HepG2 (cell line): ENCODE measurements around the gene PLK2. TPM values are rescaled to one million over a fixed set of nuclear protein-coding genes. Genes with fewer than 3 reads are reported as not detected.

Experiments used
- AHR ChIP-seq: IDR thresholded peaks from 2 replicates; pipeline ENCODE4 v1.6.1; 2018; ENCODE audit warnings: missing genetic modification reagents, missing compliant biosample characterization
- ATF7 ChIP-seq, 2 experiments: fragments of 450-650 bp in 1 of 2; sonication (generic) in 1 of 2; formaldehyde crosslinking in 1 of 2; IDR thresholded peaks; 2 replicates each; pipeline versions ENCODE4 v1.4.0 to v1.6.1; 2016 to 2020; ENCODE audit warnings: antibody characterized with exemption in 1 of 2, mild to moderate bottlenecking in 1 of 2, missing genetic modification reagents in 1 of 2
- BHLHE40 ChIP-seq: IDR thresholded peaks from 2 replicates; pipeline ENCODE4 v1.6.1; 2011; ENCODE audit warnings: low read length, improper control_type of control experiment
- KDM6A ChIP-seq: IDR thresholded peaks from 2 replicates; pipeline ENCODE4 v1.6.1; 2016; ENCODE audit warnings: low read depth
- KMT2A ChIP-seq: sonication (generic); formaldehyde crosslinking; IDR thresholded peaks from 2 replicates; pipeline ENCODE4 v1.4.0; 2020; ENCODE audit warnings: missing genetic modification reagents
- MIER3 ChIP-seq: IDR thresholded peaks from 2 replicates; pipeline ENCODE4 v1.6.1; 2016; ENCODE audit warnings: missing compliant biosample characterization, borderline replicate concordance
- NFRKB ChIP-seq: fragments of 450-650 bp; IDR thresholded peaks from 2 replicates; pipeline ENCODE4 v1.6.1; 2017
- PHF5A ChIP-seq: IDR thresholded peaks from one replicate; pipeline ENCODE4 v1.6.1; 2018; ENCODE audit warnings: low read depth, missing genetic modification reagents; ENCODE audit not compliant: unreplicated experiment
- PLRG1 ChIP-seq: fragments of 450-650 bp; conservative IDR thresholded peaks from 2 replicates; pipeline ENCODE4 v1.6.1; 2016
- RCOR2 ChIP-seq: IDR thresholded peaks from 2 replicates; pipeline ENCODE4 v1.6.1; 2016; ENCODE audit warnings: missing biosample characterization, missing genetic modification reagents
- RFX3 ChIP-seq: IDR thresholded peaks from 2 replicates; pipeline ENCODE4 v1.6.1; 2016; ENCODE audit warnings: missing biosample characterization, missing genetic modification reagents
- RXRB ChIP-seq: IDR thresholded peaks from 2 replicates; pipeline ENCODE4 v1.6.1; 2016; ENCODE audit warnings: borderline replicate concordance, missing genetic modification reagents, missing compliant biosample characterization
- SIN3A ChIP-seq: IDR thresholded peaks from 2 replicates; pipeline ENCODE4 v1.6.1; 2011; ENCODE audit warnings: low read depth, mild to moderate bottlenecking, control low read depth, low read length, borderline replicate concordance
- SMAD9 ChIP-seq: sonication (generic); formaldehyde crosslinking; IDR thresholded peaks from 2 replicates; pipeline ENCODE4 v1.5.1; 2020; ENCODE audit warnings: mild to moderate bottlenecking, missing genetic modification reagents
- ZFP36L2 ChIP-seq: sonication (generic); formaldehyde crosslinking; IDR thresholded peaks from 2 replicates; pipeline ENCODE4 v1.4.0; 2020; ENCODE audit warnings: missing genetic modification reagents
- ZNF180 ChIP-seq: sonication (generic); formaldehyde crosslinking; IDR thresholded peaks from 2 replicates; pipeline ENCODE4 v1.4.0; 2020; ENCODE audit warnings: low read depth, missing genetic modification reagents, borderline replicate concordance
- ZNF224 ChIP-seq: sonication (generic); formaldehyde crosslinking; IDR thresholded peaks from 2 replicates; pipeline ENCODE4 v1.5.0; 2020; ENCODE audit warnings: mild to moderate bottlenecking, missing genetic modification reagents
- ZNF251 ChIP-seq: sonication (generic); formaldehyde crosslinking; IDR thresholded peaks from 2 replicates; pipeline ENCODE4 v1.9.0; 2021; ENCODE audit warnings: mild to moderate bottlenecking, missing genetic modification reagents
- ZNF256 ChIP-seq: sonication (generic); formaldehyde crosslinking; conservative IDR thresholded peaks from 2 replicates; pipeline ENCODE4 v1.4.0; 2020; ENCODE audit warnings: missing genetic modification reagents
- ZNF264 ChIP-seq: sonication (generic); formaldehyde crosslinking; IDR thresholded peaks from 2 replicates; pipeline ENCODE4 v1.4.0; 2020; ENCODE audit warnings: missing genetic modification reagents
- ZNF367 ChIP-seq: sonication (generic); formaldehyde crosslinking; IDR thresholded peaks from 2 replicates; pipeline ENCODE4 v1.4.0; 2020; ENCODE audit warnings: missing genetic modification reagents, borderline replicate concordance
- polyA plus RNA-seq, 8 experiments: library from polyadenylated mRNA; depleted of rRNA in 3 of 8; stranded (reverse) in 7 of 8; unstranded in 1 of 8; fragments of >200 nt; fragmentation: Illumina TruSeq in 4 of 8; extraction: Trizol in 4 of 8; gene quantifications; 2 replicates each; pipeline versions ENCODE4 v1.2.1 to v1.2.3, GENCODE V29; 2011 to 2016; ENCODE audit warnings: low read depth in 4 of 8, missing spikeins in 1 of 8, mixed read lengths in 1 of 8; ENCODE audit not compliant: insufficient read depth in 1 of 8
- total RNA-seq, 5 experiments: library from RNA; depleted of rRNA; stranded (reverse); fragments of >200 nt; fragmentation: Illumina TruSeq; extraction: Trizol; gene quantifications; 2 replicates each; pipeline ENCODE4 v1.2.3, GENCODE V29; 2016; ENCODE audit warnings: low read depth in 1 of 5
- TF ChIP-seq, protein P1 (sequence below): sonication (generic); formaldehyde crosslinking; IDR thresholded peaks from 2 replicates; pipeline ENCODE4 v1.4.0; 2020; ENCODE audit warnings: missing genetic modification reagents; ENCODE audit errors: not compliant biosample characterization
- TF ChIP-seq, protein P2 (sequence below): sonication (generic); formaldehyde crosslinking; IDR thresholded peaks from 2 replicates; pipeline ENCODE4 v1.8.1; 2023; ENCODE audit warnings: missing genetic modification reagents, mild to moderate bottlenecking, borderline replicate concordance
- TF ChIP-seq, protein P3 (sequence below): sonication (generic); formaldehyde crosslinking; IDR thresholded peaks from 2 replicates; pipeline ENCODE4 v1.8.1; 2022; ENCODE audit warnings: low read depth, mild to moderate bottlenecking, missing genetic modification reagents
- TF ChIP-seq, protein P4 (sequence below): IDR thresholded peaks from 2 replicates; pipeline ENCODE4 v1.6.1; 2016; ENCODE audit warnings: control low read depth
- TF ChIP-seq, protein P5 (sequence below): sonication (generic); formaldehyde crosslinking; IDR thresholded peaks from 2 replicates; pipeline ENCODE4 v1.4.0; 2020; ENCODE audit warnings: missing genetic modification reagents

PLK2 gene
- total and polyA plus RNA-seq, 2 of the 13 experiments (the other 11 are each of a cell fraction or from before 2014, with no cell fraction given): 9.6 to 29.6 TPM

DNA sequence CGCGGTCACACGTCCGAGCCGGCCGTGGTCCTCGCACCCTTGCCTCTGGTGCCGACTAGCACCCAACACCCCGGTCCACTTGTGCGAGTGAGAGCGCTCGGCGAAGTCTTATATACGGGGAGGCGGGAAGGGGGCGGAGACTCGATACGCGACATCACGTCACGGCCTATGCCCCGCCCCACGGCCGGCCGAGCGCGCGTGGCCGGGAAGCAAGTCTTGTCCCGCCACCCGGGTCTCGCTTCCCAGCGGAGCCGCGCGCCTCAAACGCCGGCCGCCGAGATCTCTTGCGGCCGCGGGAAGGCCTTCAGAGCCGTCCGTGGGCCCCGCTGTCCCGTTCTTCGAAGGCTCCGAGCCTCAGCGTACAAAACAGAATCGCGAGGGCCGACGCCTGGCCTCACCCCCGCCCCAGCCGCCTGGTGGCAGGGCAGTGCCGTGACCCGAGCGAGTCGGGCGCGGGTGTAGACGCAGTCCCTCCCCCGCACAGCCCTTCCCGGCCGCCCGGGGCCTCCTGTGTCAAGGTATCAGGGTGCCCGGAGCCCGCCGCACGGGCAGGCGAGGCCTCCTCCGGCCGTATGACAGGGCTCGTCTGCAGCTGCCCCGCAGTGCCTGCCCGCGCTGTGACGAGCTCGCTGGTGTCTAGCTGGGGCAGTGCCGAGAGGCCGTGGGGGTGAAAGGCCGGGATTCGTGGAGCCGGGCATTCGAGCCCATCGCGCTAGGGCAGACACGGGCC, at the start of gene PLK2 (continued):
- TF ChIP-seq ZNF180 (CRISPR knock-in tag): no peak
- TF ChIP-seq, protein P1, sequence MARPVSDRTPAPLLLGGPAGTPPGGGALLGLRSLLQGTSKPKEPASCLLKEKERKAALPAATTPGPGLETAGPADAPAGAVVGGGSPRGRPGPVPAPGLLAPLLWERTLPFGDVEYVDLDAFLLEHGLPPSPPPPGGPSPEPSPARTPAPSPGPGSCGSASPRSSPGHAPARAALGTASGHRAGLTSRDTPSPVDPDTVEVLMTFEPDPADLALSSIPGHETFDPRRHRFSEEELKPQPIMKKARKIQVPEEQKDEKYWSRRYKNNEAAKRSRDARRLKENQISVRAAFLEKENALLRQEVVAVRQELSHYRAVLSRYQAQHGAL: no peak
- TF ChIP-seq RFX3 (CRISPR knock-in tag): no peak
- TF ChIP-seq ZNF367 (CRISPR knock-in tag): no peak
- 0 out of 2 replicates have a peak, but pooled peaks have one; percentile 41 for TF ChIP-seq KMT2A (CRISPR knock-in tag)
- TF ChIP-seq SMAD9: no peak
- TF ChIP-seq PLRG1: no peak
- no peak for TF ChIP-seq ZNF251 (CRISPR knock-in tag)
- TF ChIP-seq SIN3A: 0 out of 2 replicates have a peak, but pooled peaks have one; percentile 57
- no peak for TF ChIP-seq AHR
- no peak for TF ChIP-seq BHLHE40
- TF ChIP-seq NFRKB: no peak
- TF ChIP-seq ZNF224 (CRISPR knock-in tag): no peak; the same call in none of the 2 replicates
- no peak for TF ChIP-seq PHF5A (CRISPR knock-in tag)
- no peak for TF ChIP-seq ZFP36L2 (CRISPR knock-in tag)
- TF ChIP-seq KDM6A: no peak
- no peak for TF ChIP-seq ZNF264 (CRISPR knock-in tag)
- TF ChIP-seq MIER3 (CRISPR knock-in tag): no peak
- TF ChIP-seq, protein P2, sequence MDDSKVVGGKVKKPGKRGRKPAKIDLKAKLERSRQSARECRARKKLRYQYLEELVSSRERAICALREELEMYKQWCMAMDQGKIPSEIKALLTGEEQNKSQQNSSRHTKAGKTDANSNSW (CRISPR knock-in tag): no peak; the same call in 1 of the 2 replicates
- TF ChIP-seq, protein P3, sequence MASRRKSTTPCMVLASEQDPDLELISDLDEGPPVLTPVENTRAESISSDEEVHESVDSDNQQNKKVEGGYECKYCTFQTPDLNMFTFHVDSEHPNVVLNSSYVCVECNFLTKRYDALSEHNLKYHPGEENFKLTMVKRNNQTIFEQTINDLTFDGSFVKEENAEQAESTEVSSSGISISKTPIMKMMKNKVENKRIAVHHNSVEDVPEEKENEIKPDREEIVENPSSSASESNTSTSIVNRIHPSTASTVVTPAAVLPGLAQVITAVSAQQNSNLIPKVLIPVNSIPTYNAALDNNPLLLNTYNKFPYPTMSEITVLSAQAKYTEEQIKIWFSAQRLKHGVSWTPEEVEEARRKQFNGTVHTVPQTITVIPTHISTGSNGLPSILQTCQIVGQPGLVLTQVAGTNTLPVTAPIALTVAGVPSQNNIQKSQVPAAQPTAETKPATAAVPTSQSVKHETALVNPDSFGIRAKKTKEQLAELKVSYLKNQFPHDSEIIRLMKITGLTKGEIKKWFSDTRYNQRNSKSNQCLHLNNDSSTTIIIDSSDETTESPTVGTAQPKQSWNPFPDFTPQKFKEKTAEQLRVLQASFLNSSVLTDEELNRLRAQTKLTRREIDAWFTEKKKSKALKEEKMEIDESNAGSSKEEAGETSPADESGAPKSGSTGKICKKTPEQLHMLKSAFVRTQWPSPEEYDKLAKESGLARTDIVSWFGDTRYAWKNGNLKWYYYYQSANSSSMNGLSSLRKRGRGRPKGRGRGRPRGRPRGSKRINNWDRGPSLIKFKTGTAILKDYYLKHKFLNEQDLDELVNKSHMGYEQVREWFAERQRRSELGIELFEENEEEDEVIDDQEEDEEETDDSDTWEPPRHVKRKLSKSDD (CRISPR knock-in tag): no peak
- 0 out of 2 replicates have a peak, but pooled peaks have one; percentile 9 for TF ChIP-seq RXRB (CRISPR knock-in tag)
- no peak for TF ChIP-seq ZNF256 (CRISPR knock-in tag)
- no peak for TF ChIP-seq RCOR2 (CRISPR knock-in tag)
- no peak for TF ChIP-seq ATF7 (IDR thresholded peaks at IDR 0.05)
- TF ChIP-seq ATF7 (CRISPR knock-in tag; IDR thresholded peaks at IDR 0.05): no peak
- TF ChIP-seq, protein P4, sequence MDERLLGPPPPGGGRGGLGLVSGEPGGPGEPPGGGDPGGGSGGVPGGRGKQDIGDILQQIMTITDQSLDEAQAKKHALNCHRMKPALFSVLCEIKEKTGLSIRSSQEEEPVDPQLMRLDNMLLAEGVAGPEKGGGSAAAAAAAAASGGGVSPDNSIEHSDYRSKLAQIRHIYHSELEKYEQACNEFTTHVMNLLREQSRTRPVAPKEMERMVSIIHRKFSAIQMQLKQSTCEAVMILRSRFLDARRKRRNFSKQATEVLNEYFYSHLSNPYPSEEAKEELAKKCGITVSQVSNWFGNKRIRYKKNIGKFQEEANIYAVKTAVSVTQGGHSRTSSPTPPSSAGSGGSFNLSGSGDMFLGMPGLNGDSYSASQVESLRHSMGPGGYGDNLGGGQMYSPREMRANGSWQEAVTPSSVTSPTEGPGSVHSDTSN (CRISPR knock-in tag): no peak
- TF ChIP-seq, protein P5, sequence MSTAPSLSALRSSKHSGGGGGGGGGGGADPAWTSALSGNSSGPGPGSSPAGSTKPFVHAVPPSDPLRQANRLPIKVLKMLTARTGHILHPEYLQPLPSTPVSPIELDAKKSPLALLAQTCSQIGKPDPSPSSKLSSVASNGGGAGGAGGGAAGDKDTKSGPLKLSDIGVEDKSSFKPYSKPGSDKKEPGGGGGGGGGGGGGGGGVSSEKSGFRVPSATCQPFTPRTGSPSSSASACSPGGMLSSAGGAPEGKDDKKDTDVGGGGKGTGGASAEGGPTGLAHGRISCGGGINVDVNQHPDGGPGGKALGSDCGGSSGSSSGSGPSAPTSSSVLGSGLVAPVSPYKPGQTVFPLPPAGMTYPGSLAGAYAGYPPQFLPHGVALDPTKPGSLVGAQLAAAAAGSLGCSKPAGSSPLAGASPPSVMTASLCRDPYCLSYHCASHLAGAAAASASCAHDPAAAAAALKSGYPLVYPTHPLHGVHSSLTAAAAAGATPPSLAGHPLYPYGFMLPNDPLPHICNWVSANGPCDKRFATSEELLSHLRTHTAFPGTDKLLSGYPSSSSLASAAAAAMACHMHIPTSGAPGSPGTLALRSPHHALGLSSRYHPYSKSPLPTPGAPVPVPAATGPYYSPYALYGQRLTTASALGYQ (CRISPR knock-in tag): no peak
